GM19240 (cell line): Measurements from ENCODE around the gene ARSA.
"Not testable (repeated sequence)": the region's sequence is repeated elsewhere in the genome, so short reads cannot be mapped to it uniquely, and the experiment has no call there.

ENCODE experiments used
- DNase-seq: peaks from one replicate; pipeline ENCODE4 v3.0.0; 2011; ENCODE audit warnings: low spot score; ENCODE audit not compliant: insufficient read length

The ARSA gene

GRCh38 chr22:50622723-50623327 lies 5.1 kb downstream of the ARSA start:
- no peak for DNase-seq

GRCh38 chr22:50621948-50622722 lies 5.8 kb downstream of the ARSA start:
- no peak for DNase-seq

- no peak for DNase-seq
These were observed 6.5 kb downstream of the ARSA start for GRCh38 chr22:50621356-50621880.

GRCh38 chr22:50620593-50621355 lies 7.2 kb downstream of the ARSA start:
- DNase-seq = no peak

- DNase-seq = not testable (repeated sequence)
These were observed 13.7 kb downstream of the ARSA start for GRCh38 chr22:50614296-50614695.

GRCh38 chr22:50613291-50613981 lies 14.5 kb downstream of the ARSA start:
- DNase-seq = no peak

- no peak for DNase-seq
These were observed 15.3 kb downstream of the ARSA start for GRCh38 chr22:50612528-50613221.

GRCh38 chr22:50612168-50612527 lies 15.8 kb downstream of the ARSA start:
- no peak for DNase-seq

- DNase-seq = no peak
These were observed 16.5 kb downstream of the ARSA start for GRCh38 chr22:50611341-50612060.

GRCh38 chr22:50610581-50610980 lies 17.4 kb downstream of the ARSA start:
- no peak for DNase-seq

- no peak for DNase-seq
These were observed 17.9 kb downstream of the ARSA start for GRCh38 chr22:50610041-50610451.

GRCh38 chr22:50609599-50609998 lies 18.4 kb downstream of the ARSA start:
- DNase-seq = no peak

- DNase-seq = no peak
These were observed 19.0 kb downstream of the ARSA start for GRCh38 chr22:50608996-50609395.

- not testable (repeated sequence) for DNase-seq
These were observed 19.7 kb downstream of the ARSA start for GRCh38 chr22:50608058-50608840.

GRCh38 chr22:50607659-50608020 lies 20.3 kb downstream of the ARSA start:
- DNase-seq = no peak

- no peak for DNase-seq
These were observed 20.9 kb downstream of the ARSA start for GRCh38 chr22:50606946-50607658.

GRCh38 chr22:50606165-50606945 lies 21.6 kb downstream of the ARSA start:
- DNase-seq = no peak

GRCh38 chr22:50605613-50606074 lies 22.3 kb downstream of the ARSA start:
- DNase-seq = no peak
